Suprapubic skin (tissue), 4 donors: ENCODE data around the gene RASGRP3. TPM values are rescaled to one million over a fixed set of nuclear protein-coding genes. Genes with fewer than 3 reads are reported as not detected.

Experiments used
- DNase-seq, 2 donors: peaks; one replicate each; pipeline ENCODE4 v3.0.0-alpha.2; 2019; ENCODE audit warnings: low spot score in 2 of 2
- H3K27ac ChIP-seq: fragments of 200-600 bp; sonication (generic); one replicate; pipeline ENCODE4 v1.5.1; 2019
- H3K27me3 ChIP-seq: fragments of 200-600 bp; sonication (generic); one replicate; pipeline ENCODE4 v1.5.1; 2019
- H3K36me3 ChIP-seq: fragments of 200-600 bp; sonication (generic); one replicate; pipeline ENCODE4 v1.5.1; 2019
- H3K4me1 ChIP-seq: fragments of 200-600 bp; sonication (generic); one replicate; pipeline ENCODE4 v1.5.1; 2019
- H3K4me3 ChIP-seq: fragments of 200-600 bp; sonication (generic); one replicate; pipeline ENCODE4 v1.5.1; 2019; ENCODE audit warnings: mild to moderate bottlenecking
- H3K9me3 ChIP-seq: fragments of 200-600 bp; sonication (generic); one replicate; pipeline ENCODE4 v1.5.1; 2019
- EP300 ChIP-seq: sonication (generic); formaldehyde crosslinking; IDR thresholded peaks from one replicate; pipeline ENCODE4 v1.6.1; 2017; ENCODE audit warnings: antibody characterized with exemption
- POLR2A ChIP-seq, 2 donors: fragments of 450-650 bp; IDR thresholded peaks; one replicate each; pipeline ENCODE4 v1.6.1; 2017; ENCODE audit warnings: antibody characterized with exemption in 2 of 2, mild to moderate bottlenecking in 2 of 2, moderate library complexity in 2 of 2
- POLR2AphosphoS5 ChIP-seq, 3 donors: sonication (generic); formaldehyde crosslinking; IDR thresholded peaks; one replicate each; pipeline ENCODE4 v1.6.1; 2017; ENCODE audit warnings: antibody characterized with exemption in 3 of 3
- WGBS: methylation state at CpG from one replicate; pipeline ENCODE4 v1.1.5; 2018; 5-methylcytosine and 5-hydroxymethylcytosine counted together
- total RNA-seq, 4 donors: library from RNA; depleted of rRNA; stranded (reverse); fragments of >200 nt; gene quantifications; one replicate each; pipeline ENCODE4 v1.1.0, GENCODE V29; 2016
- TF ChIP-seq, protein P1 (sequence below), 2 donors: fragments of 200-600 bp in 1 of 2; fragments of 450-650 bp in 1 of 2; sonication (generic) in 1 of 2; IDR thresholded peaks; one replicate each; pipeline ENCODE4 v1.5.1; 2016 to 2019; ENCODE audit warnings: antibody characterized with exemption in 2 of 2, mild to moderate bottlenecking in 1 of 2, moderate library complexity in 1 of 2

The RASGRP3 gene
- total RNA-seq, 4 donors from 2014 or later = 4.1 to 11.1 (median 6.4) TPM

- H3K36me3 ChIP-seq = no peaks in the 10 kb centered on the region
- no peaks in the 10 kb centered on the region for H3K9me3 ChIP-seq
- no peak overlapping the region for H3K27ac ChIP-seq
- H3K4me1 ChIP-seq = no peaks in the 10 kb centered on the region
- no peak for DNase-seq
- WGBS = 80% methylated on average over 2 of the region's 2 CpGs
- TF ChIP-seq POLR2AphosphoS5 (IDR thresholded peaks at IDR 0.05) (no peak), POLR2A (IDR thresholded peaks at IDR 0.05) (no peak), EP300 (no peak)
- TF ChIP-seq, protein P1, sequence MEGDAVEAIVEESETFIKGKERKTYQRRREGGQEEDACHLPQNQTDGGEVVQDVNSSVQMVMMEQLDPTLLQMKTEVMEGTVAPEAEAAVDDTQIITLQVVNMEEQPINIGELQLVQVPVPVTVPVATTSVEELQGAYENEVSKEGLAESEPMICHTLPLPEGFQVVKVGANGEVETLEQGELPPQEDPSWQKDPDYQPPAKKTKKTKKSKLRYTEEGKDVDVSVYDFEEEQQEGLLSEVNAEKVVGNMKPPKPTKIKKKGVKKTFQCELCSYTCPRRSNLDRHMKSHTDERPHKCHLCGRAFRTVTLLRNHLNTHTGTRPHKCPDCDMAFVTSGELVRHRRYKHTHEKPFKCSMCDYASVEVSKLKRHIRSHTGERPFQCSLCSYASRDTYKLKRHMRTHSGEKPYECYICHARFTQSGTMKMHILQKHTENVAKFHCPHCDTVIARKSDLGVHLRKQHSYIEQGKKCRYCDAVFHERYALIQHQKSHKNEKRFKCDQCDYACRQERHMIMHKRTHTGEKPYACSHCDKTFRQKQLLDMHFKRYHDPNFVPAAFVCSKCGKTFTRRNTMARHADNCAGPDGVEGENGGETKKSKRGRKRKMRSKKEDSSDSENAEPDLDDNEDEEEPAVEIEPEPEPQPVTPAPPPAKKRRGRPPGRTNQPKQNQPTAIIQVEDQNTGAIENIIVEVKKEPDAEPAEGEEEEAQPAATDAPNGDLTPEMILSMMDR (IDR thresholded peaks at IDR 0.05) = no peak
- no peak overlapping the region for H3K4me3 ChIP-seq
- H3K27me3 ChIP-seq = peaks cover 3% of the 10 kb centered on the region
These were observed 20.3 kb downstream of the RASGRP3 start for GRCh38 chr2:33496726-33497125.

- Histone ChIP-seq H3K27me3 (peaks cover 3% of the 10 kb centered on the region), H3K4me1 (no peaks in the 10 kb centered on the region), H3K27ac (no peak overlapping the region), H3K9me3 (no peaks in the 10 kb centered on the region), H3K4me3 (no peak overlapping the region), H3K36me3 (no peaks in the 10 kb centered on the region)
- no peak for TF ChIP-seq POLR2AphosphoS5 (IDR thresholded peaks at IDR 0.05)
- TF ChIP-seq, protein P1 (IDR thresholded peaks at IDR 0.05) = no peak
- TF ChIP-seq POLR2A (IDR thresholded peaks at IDR 0.05) = no peak
- no peak for TF ChIP-seq EP300
- DNase-seq = no peak
These were observed 20.8 kb downstream of the RASGRP3 start for GRCh38 chr2:33497221-33497650.

GRCh38 chr2:33498291-33498956 lies 22.0 kb downstream of the RASGRP3 start:
- 73% methylated on average over 5 of the region's 5 CpGs for WGBS
- Histone ChIP-seq H3K27me3 (no peaks in the 10 kb centered on the region), H3K4me1 (no peaks in the 10 kb centered on the region), H3K4me3 (no peak overlapping the region), H3K9me3 (no peaks in the 10 kb centered on the region), H3K27ac (no peak overlapping the region), H3K36me3 (no peaks in the 10 kb centered on the region)
- DNase-seq = no peak
- no peak for TF ChIP-seq POLR2AphosphoS5 (IDR thresholded peaks at IDR 0.05)
- TF ChIP-seq, protein P1 (IDR thresholded peaks at IDR 0.05) = no peak
- TF ChIP-seq EP300 = no peak
- TF ChIP-seq POLR2A (IDR thresholded peaks at IDR 0.05) = no peak

- no peaks in the 10 kb centered on the region for H3K27me3 ChIP-seq
- no peaks in the 10 kb centered on the region for H3K4me1 ChIP-seq
- no peaks in the 10 kb centered on the region for H3K9me3 ChIP-seq
- no peak overlapping the region for H3K4me3 ChIP-seq
- no peak for DNase-seq
- 88% methylated on average over 5 of the region's 5 CpGs for WGBS
- TF ChIP-seq POLR2A (IDR thresholded peaks at IDR 0.05) (no peak), POLR2AphosphoS5 (IDR thresholded peaks at IDR 0.05) (no peak), EP300 (no peak)
- TF ChIP-seq, protein P1 (IDR thresholded peaks at IDR 0.05) = no peak
- H3K27ac ChIP-seq = no peak overlapping the region
- H3K36me3 ChIP-seq = no peaks in the 10 kb centered on the region
These were observed 23.7 kb downstream of the RASGRP3 start for GRCh38 chr2:33500177-33500576.

DNA sequence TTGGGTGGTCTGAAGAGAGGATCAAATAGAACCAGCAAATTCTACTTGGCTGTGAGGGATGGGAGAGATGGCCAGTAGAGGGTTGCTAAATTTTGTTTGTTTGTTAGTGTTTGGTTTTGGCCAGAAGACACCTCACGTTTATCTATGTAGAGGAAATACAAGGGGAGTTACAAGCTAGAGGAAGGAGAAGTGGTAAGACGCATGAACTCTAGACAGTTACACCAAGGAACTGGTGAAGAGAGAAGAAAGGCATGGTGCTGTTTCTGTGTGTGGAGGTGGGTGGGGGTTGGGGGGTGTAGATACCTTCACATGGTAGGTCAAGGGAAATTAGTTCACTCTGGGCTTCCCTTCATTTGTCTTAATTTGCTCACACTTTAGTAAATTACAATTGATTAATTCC lies 25.6 kb downstream of the RASGRP3 start:
- H3K4me1 ChIP-seq = no peaks in the 10 kb centered on the region

More for the DNA sequence above, 25.6 kb downstream of the RASGRP3 start:
- TF ChIP-seq, protein P1 (IDR thresholded peaks at IDR 0.05) = no peak
- no peak for TF ChIP-seq POLR2AphosphoS5 (IDR thresholded peaks at IDR 0.05)
- no peak for TF ChIP-seq EP300
- TF ChIP-seq POLR2A (IDR thresholded peaks at IDR 0.05) = no peak
- DNase-seq = no peak
- H3K9me3 ChIP-seq = no peaks in the 10 kb centered on the region
- H3K36me3 ChIP-seq = no peaks in the 10 kb centered on the region
- no peaks in the 10 kb centered on the region for H3K27me3 ChIP-seq
- no peak overlapping the region for H3K27ac ChIP-seq
- H3K4me3 ChIP-seq = no peak overlapping the region
- 71% methylated on average over 2 of the region's 2 CpGs for WGBS
